K562 (cell line): ENCODE data around the gene COQ10B. TPM values are rescaled to one million over a fixed set of nuclear protein-coding genes. Genes with fewer than 3 reads are reported as not detected.

Source experiments
- FOXA1 ChIP-seq: fragments of 450-650 bp; IDR thresholded peaks from 2 replicates; pipeline ENCODE4 v1.6.1; 2016; ENCODE audit warnings: mild to moderate bottlenecking, borderline replicate concordance
- RBFOX2 ChIP-seq: fragments of 200-400 bp; formaldehyde crosslinking; IDR thresholded peaks from 2 replicates; pipeline ENCODE4 v1.6.1; 2017; ENCODE audit warnings: low read depth, mild to moderate bottlenecking, low read length, moderate library complexity
- SMAD4 ChIP-seq: fragments of 250-450 bp; sonication (Bioruptor Pico); conservative IDR thresholded peaks from 2 replicates; pipeline ENCODE4 v1.8.0; 2021; ENCODE audit warnings: inconsistent platforms, mild to moderate bottlenecking, moderate library complexity
- SRSF3 ChIP-seq: fragments of 200-400 bp; formaldehyde crosslinking; IDR thresholded peaks from 2 replicates; pipeline ENCODE4 v1.6.1; 2016; ENCODE audit warnings: mild to moderate bottlenecking, low read length, moderate library complexity; ENCODE audit not compliant: insufficient read depth
- ZNF175 ChIP-seq: fragments of 200-800 bp; sonication (Bioruptor generic); IDR thresholded peaks from 2 replicates; pipeline ENCODE4 v1.6.1; 2016; ENCODE audit warnings: low read depth, mild to moderate bottlenecking, missing genetic modification characterization, missing compliant biosample characterization
- ZNF507 ChIP-seq: conservative IDR thresholded peaks from 2 replicates; pipeline ENCODE4 v1.6.1; 2017; ENCODE audit warnings: missing genetic modification characterization, missing compliant biosample characterization
- polyA plus RNA-seq, 8 experiments: library from polyadenylated mRNA; depleted of rRNA in 4 of 8; stranded (reverse) in 5 of 8; unstranded in 3 of 8; fragments of >200 nt; fragmentation: Nextera tagmentation in 2 of 8; fragmentation: Illumina TruSeq in 1 of 8; extraction: Ambion mirVana in 2 of 8; extraction: Trizol in 1 of 8; gene quantifications; 2 replicates each; pipeline versions ENCODE4 v1.2.1 to v1.2.3, GENCODE V29; 2011 to 2014; ENCODE audit warnings: inconsistent platforms in 1 of 8, missing spikeins in 1 of 8
- total RNA-seq, 7 experiments: library from RNA; depleted of rRNA in 6 of 7; stranded (reverse); fragments of >200 nt in 6 of 7; fragmentation: Illumina TruSeq in 2 of 7; extraction: Trizol in 2 of 7; gene quantifications; 2 replicates each; pipeline versions ENCODE4 v1.2.1 to v1.2.3, GENCODE V29; 2011 to 2021; ENCODE audit warnings: low replicate concordance in 1 of 7
- TF ChIP-seq, protein P1 (sequence below): fragments of 250-450 bp; sonication (Bioruptor Pico); IDR thresholded peaks from 2 replicates; pipeline ENCODE4 v1.5.1; 2021; ENCODE audit warnings: mild to moderate bottlenecking
- TF ChIP-seq, protein P2 (sequence below): fragments of 450-650 bp; IDR thresholded peaks from 2 replicates; pipeline ENCODE4 v1.6.1; 2016; ENCODE audit warnings: mild to moderate bottlenecking, moderate library complexity
- TF ChIP-seq, protein P3 (sequence below): sonication (generic); formaldehyde crosslinking; IDR thresholded peaks from 2 replicates; pipeline ENCODE4 v1.8.0; 2022; ENCODE audit warnings: mild to moderate bottlenecking, missing genetic modification reagents

Gene COQ10B
- total and polyA plus RNA-seq, 9 of the 15 experiments (the other 6 are each of a cell fraction or from before 2014, with no cell fraction given), result 3.1 to 13.1 (median 7.7) TPM

DNA sequence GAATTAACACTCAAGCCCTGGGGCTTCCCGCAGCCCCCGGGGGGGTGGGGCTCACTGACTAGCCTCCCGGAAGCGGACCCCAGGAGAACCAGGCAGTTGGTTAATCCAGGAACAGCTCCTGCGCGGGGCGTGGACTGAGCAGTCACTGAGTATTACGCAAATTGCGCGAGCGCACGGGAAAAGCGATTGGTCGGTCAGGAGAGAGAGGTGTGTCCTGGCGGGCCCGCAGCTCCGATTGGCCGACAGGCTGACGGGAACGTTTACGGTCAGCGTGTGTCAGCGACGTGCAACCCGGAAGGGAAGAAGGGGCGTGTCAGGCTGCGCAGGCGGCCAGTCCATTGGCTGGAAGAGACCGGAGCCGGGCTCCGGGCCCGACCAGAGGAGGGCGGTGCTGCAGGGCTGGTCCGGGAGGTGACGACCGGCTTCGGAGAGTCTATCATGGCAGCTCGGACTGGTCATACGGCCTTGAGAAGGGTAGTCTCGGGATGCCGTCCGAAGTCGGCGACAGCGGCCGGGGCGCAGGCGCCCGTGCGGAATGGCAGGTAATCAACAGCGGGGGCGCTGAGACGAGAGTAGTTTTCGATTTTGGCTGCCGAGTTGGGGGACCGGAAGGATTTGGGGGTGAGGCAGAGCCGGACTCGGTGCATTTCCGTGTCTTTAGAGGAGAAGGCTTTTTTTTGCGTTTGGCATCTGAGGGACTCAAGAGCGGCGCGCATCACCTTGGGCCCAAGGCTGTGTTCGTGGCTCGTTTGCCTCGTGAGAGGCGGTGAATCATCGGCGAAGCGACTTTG is at the start of gene COQ10B (continued):
- TF ChIP-seq, protein P1, sequence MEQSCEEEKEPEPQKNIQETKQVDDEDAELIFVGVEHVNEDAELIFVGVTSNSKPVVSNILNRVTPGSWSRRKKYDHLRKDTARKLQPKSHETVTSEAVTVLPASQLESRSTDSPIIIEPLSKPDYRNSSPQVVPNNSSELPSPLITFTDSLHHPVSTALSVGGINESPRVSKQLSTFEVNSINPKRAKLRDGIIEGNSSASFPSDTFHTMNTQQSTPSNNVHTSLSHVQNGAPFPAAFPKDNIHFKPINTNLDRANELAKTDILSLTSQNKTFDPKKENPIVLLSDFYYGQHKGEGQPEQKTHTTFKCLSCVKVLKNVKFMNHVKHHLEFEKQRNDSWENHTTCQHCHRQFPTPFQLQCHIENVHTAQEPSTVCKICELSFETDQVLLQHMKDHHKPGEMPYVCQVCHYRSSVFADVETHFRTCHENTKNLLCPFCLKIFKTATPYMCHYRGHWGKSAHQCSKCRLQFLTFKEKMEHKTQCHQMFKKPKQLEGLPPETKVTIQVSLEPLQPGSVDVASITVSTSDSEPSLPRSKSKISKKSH (CRISPR knock-in tag), result no peak
- TF ChIP-seq, protein P2, sequence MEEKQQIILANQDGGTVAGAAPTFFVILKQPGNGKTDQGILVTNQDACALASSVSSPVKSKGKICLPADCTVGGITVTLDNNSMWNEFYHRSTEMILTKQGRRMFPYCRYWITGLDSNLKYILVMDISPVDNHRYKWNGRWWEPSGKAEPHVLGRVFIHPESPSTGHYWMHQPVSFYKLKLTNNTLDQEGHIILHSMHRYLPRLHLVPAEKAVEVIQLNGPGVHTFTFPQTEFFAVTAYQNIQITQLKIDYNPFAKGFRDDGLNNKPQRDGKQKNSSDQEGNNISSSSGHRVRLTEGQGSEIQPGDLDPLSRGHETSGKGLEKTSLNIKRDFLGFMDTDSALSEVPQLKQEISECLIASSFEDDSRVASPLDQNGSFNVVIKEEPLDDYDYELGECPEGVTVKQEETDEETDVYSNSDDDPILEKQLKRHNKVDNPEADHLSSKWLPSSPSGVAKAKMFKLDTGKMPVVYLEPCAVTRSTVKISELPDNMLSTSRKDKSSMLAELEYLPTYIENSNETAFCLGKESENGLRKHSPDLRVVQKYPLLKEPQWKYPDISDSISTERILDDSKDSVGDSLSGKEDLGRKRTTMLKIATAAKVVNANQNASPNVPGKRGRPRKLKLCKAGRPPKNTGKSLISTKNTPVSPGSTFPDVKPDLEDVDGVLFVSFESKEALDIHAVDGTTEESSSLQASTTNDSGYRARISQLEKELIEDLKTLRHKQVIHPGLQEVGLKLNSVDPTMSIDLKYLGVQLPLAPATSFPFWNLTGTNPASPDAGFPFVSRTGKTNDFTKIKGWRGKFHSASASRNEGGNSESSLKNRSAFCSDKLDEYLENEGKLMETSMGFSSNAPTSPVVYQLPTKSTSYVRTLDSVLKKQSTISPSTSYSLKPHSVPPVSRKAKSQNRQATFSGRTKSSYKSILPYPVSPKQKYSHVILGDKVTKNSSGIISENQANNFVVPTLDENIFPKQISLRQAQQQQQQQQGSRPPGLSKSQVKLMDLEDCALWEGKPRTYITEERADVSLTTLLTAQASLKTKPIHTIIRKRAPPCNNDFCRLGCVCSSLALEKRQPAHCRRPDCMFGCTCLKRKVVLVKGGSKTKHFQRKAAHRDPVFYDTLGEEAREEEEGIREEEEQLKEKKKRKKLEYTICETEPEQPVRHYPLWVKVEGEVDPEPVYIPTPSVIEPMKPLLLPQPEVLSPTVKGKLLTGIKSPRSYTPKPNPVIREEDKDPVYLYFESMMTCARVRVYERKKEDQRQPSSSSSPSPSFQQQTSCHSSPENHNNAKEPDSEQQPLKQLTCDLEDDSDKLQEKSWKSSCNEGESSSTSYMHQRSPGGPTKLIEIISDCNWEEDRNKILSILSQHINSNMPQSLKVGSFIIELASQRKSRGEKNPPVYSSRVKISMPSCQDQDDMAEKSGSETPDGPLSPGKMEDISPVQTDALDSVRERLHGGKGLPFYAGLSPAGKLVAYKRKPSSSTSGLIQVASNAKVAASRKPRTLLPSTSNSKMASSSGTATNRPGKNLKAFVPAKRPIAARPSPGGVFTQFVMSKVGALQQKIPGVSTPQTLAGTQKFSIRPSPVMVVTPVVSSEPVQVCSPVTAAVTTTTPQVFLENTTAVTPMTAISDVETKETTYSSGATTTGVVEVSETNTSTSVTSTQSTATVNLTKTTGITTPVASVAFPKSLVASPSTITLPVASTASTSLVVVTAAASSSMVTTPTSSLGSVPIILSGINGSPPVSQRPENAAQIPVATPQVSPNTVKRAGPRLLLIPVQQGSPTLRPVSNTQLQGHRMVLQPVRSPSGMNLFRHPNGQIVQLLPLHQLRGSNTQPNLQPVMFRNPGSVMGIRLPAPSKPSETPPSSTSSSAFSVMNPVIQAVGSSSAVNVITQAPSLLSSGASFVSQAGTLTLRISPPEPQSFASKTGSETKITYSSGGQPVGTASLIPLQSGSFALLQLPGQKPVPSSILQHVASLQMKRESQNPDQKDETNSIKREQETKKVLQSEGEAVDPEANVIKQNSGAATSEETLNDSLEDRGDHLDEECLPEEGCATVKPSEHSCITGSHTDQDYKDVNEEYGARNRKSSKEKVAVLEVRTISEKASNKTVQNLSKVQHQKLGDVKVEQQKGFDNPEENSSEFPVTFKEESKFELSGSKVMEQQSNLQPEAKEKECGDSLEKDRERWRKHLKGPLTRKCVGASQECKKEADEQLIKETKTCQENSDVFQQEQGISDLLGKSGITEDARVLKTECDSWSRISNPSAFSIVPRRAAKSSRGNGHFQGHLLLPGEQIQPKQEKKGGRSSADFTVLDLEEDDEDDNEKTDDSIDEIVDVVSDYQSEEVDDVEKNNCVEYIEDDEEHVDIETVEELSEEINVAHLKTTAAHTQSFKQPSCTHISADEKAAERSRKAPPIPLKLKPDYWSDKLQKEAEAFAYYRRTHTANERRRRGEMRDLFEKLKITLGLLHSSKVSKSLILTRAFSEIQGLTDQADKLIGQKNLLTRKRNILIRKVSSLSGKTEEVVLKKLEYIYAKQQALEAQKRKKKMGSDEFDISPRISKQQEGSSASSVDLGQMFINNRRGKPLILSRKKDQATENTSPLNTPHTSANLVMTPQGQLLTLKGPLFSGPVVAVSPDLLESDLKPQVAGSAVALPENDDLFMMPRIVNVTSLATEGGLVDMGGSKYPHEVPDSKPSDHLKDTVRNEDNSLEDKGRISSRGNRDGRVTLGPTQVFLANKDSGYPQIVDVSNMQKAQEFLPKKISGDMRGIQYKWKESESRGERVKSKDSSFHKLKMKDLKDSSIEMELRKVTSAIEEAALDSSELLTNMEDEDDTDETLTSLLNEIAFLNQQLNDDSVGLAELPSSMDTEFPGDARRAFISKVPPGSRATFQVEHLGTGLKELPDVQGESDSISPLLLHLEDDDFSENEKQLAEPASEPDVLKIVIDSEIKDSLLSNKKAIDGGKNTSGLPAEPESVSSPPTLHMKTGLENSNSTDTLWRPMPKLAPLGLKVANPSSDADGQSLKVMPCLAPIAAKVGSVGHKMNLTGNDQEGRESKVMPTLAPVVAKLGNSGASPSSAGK, result peak; percentile 69
- TF ChIP-seq ZNF175 (CRISPR knock-in tag), result no peak
- no peak for TF ChIP-seq FOXA1
- TF ChIP-seq SRSF3, result no peak
- TF ChIP-seq SMAD4, result no peak
- TF ChIP-seq, protein P3, sequence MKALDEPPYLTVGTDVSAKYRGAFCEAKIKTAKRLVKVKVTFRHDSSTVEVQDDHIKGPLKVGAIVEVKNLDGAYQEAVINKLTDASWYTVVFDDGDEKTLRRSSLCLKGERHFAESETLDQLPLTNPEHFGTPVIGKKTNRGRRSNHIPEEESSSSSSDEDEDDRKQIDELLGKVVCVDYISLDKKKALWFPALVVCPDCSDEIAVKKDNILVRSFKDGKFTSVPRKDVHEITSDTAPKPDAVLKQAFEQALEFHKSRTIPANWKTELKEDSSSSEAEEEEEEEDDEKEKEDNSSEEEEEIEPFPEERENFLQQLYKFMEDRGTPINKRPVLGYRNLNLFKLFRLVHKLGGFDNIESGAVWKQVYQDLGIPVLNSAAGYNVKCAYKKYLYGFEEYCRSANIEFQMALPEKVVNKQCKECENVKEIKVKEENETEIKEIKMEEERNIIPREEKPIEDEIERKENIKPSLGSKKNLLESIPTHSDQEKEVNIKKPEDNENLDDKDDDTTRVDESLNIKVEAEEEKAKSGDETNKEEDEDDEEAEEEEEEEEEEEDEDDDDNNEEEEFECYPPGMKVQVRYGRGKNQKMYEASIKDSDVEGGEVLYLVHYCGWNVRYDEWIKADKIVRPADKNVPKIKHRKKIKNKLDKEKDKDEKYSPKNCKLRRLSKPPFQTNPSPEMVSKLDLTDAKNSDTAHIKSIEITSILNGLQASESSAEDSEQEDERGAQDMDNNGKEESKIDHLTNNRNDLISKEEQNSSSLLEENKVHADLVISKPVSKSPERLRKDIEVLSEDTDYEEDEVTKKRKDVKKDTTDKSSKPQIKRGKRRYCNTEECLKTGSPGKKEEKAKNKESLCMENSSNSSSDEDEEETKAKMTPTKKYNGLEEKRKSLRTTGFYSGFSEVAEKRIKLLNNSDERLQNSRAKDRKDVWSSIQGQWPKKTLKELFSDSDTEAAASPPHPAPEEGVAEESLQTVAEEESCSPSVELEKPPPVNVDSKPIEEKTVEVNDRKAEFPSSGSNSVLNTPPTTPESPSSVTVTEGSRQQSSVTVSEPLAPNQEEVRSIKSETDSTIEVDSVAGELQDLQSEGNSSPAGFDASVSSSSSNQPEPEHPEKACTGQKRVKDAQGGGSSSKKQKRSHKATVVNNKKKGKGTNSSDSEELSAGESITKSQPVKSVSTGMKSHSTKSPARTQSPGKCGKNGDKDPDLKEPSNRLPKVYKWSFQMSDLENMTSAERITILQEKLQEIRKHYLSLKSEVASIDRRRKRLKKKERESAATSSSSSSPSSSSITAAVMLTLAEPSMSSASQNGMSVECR (CRISPR knock-in tag), result no peak
- TF ChIP-seq ZNF507, result no peak
- peak; percentile 99 for TF ChIP-seq RBFOX2
